Astrocyte (in vitro differentiated cells and primary cell): Measurements from ENCODE around the gene KRTAP16-1. TPM values are rescaled to one million over a fixed set of nuclear protein-coding genes. Genes with fewer than 3 reads are reported as not detected.

Experiments
- DNase-seq: peaks from one replicate; pipeline ENCODE4 v3.0.0-alpha.2; 2010; ENCODE audit warnings: low read depth
- FAIRE-seq: peaks from 2 replicates; lab custom pipeline; 2011; peaks lifted over from hg19 to GRCh38; lab: Jason Lieb, UNC
- H2AFZ ChIP-seq: 2 replicates; pipeline ENCODE4 v1.6.0; 2012; ENCODE audit warnings: low read depth, low read length, inconsistent platforms
- H3K27ac ChIP-seq: 2 replicates; pipeline ENCODE4 v1.5.1; 2011; ENCODE audit warnings: low read depth, low read length, inconsistent platforms
- H3K27me3 ChIP-seq: 2 replicates; pipeline ENCODE4 v1.6.0; 2011; ENCODE audit warnings: low read length, inconsistent platforms; ENCODE audit not compliant: insufficient read depth
- H3K36me3 ChIP-seq: 2 replicates; pipeline ENCODE4 v1.5.1; 2011; ENCODE audit warnings: low read length, inconsistent platforms; ENCODE audit not compliant: insufficient read depth
- H3K4me1 ChIP-seq: 2 replicates; pipeline ENCODE4 v1.5.1; 2011; ENCODE audit warnings: low read length, inconsistent platforms; ENCODE audit not compliant: insufficient read depth
- H3K4me2 ChIP-seq: 2 replicates; pipeline ENCODE4 v1.6.0; 2012; ENCODE audit warnings: low read length, inconsistent platforms
- H3K4me3 ChIP-seq: 2 replicates; pipeline ENCODE4 v1.5.1; 2011; ENCODE audit warnings: low read depth, mild to moderate bottlenecking, low read length, inconsistent platforms; ENCODE audit not compliant: insufficient read depth
- H3K79me2 ChIP-seq: 2 replicates; pipeline ENCODE4 v1.6.0; 2012; ENCODE audit warnings: mild to moderate bottlenecking, low read length, inconsistent platforms; ENCODE audit not compliant: insufficient read depth
- H3K9ac ChIP-seq: 2 replicates; pipeline ENCODE4 v1.6.0; 2012; ENCODE audit warnings: mild to moderate bottlenecking, low read length, inconsistent platforms
- H3K9me3 ChIP-seq: 2 replicates; pipeline ENCODE4 v1.5.1; 2012; ENCODE audit warnings: low read depth, mild to moderate bottlenecking, low read length, inconsistent platforms; ENCODE audit not compliant: insufficient read depth
- H4K20me1 ChIP-seq: 2 replicates; pipeline ENCODE4 v1.6.0; 2012; ENCODE audit warnings: low read length, inconsistent platforms; ENCODE audit not compliant: insufficient read depth
- H3K27ac Mint-ChIP-seq: one replicate; pipeline ENCODE4 v1.8.0; 2021; ENCODE audit warnings: mild to moderate bottlenecking, mixed read lengths; ENCODE audit not compliant: unreplicated experiment
- H3K27me3 Mint-ChIP-seq: one replicate; pipeline ENCODE4 v1.8.0; 2021; ENCODE audit warnings: low read depth, mixed read lengths; ENCODE audit not compliant: unreplicated experiment
- H3K36me3 Mint-ChIP-seq: one replicate; pipeline ENCODE4 v1.8.0; 2021; ENCODE audit warnings: low read depth, mixed read lengths; ENCODE audit not compliant: unreplicated experiment
- H3K4me1 Mint-ChIP-seq: one replicate; pipeline ENCODE4 v1.8.0; 2021; ENCODE audit warnings: low read depth, mixed read lengths; ENCODE audit not compliant: unreplicated experiment
- H3K4me3 Mint-ChIP-seq: one replicate; pipeline ENCODE4 v1.8.0; 2021; ENCODE audit warnings: mild to moderate bottlenecking, moderate library complexity, mixed read lengths; ENCODE audit not compliant: unreplicated experiment
- H3K9me3 Mint-ChIP-seq: one replicate; pipeline ENCODE4 v1.8.0; 2021; ENCODE audit warnings: mild to moderate bottlenecking, mixed read lengths; ENCODE audit not compliant: unreplicated experiment
- CTCF ChIP-seq: IDR thresholded peaks from 2 replicates; pipeline ENCODE4 v1.5.1; 2011; ENCODE audit warnings: low read depth, mild to moderate bottlenecking, inconsistent platforms, low read length, moderate library complexity; ENCODE audit not compliant: insufficient read depth
- EZH2 ChIP-seq: IDR thresholded peaks from 2 replicates; pipeline ENCODE4 v1.6.1; 2012; ENCODE audit warnings: mild to moderate bottlenecking, low read length, inconsistent platforms; ENCODE audit not compliant: insufficient read depth
- total RNA-seq: library from RNA; stranded (reverse); gene quantifications from 2 replicates; pipeline ENCODE4 v1.2.1, GENCODE V29; 2021

The KRTAP16-1 gene
- total RNA-seq, 1 donor from 2014 or later = not detected

- no peaks in the 10 kb centered on the region for H4K20me1 ChIP-seq
- H2AFZ ChIP-seq = no peak overlapping the region
- no peak overlapping the region for H3K27ac ChIP-seq
- no peaks in the 10 kb centered on the region for H3K79me2 ChIP-seq
- no peak overlapping the region for H3K4me3 ChIP-seq
- no peak overlapping the region for H3K9ac ChIP-seq
- TF ChIP-seq CTCF = no peak
- no peak for TF ChIP-seq EZH2
- H3K27me3 ChIP-seq = no peaks in the 10 kb centered on the region
- H3K9me3 ChIP-seq = no peaks in the 10 kb centered on the region
- no peaks in the 10 kb centered on the region for H3K36me3 Mint-ChIP-seq
- peaks cover 8% of the 10 kb centered on the region for H3K27me3 Mint-ChIP-seq
- no peak for DNase-seq
- H3K4me1 Mint-ChIP-seq = no peaks in the 10 kb centered on the region
- no peaks in the 10 kb centered on the region for H3K36me3 ChIP-seq
- H3K4me1 ChIP-seq = no peaks in the 10 kb centered on the region
- no peak overlapping the region for H3K27ac Mint-ChIP-seq
- no peak overlapping the region for H3K4me2 ChIP-seq
- no peaks in the 10 kb centered on the region for H3K9me3 Mint-ChIP-seq
- FAIRE-seq = no peak
- H3K4me3 Mint-ChIP-seq = no peak overlapping the region
Observed at GRCh38 chr17:41327411-41328120, 18.5 kb upstream of the KRTAP16-1 start.

- no peaks in the 10 kb centered on the region for H3K79me2 ChIP-seq
- Mint-ChIP-seq H3K4me3 (no peak overlapping the region), H3K9me3 (no peaks in the 10 kb centered on the region), H3K27me3 (peaks cover 4% of the 10 kb centered on the region), H3K27ac (no peak overlapping the region), H3K4me1 (no peaks in the 10 kb centered on the region), H3K36me3 (no peaks in the 10 kb centered on the region)
- DNase-seq (no peak), FAIRE-seq (no peak)
- H3K9ac ChIP-seq = no peak overlapping the region
- H4K20me1 ChIP-seq = no peaks in the 10 kb centered on the region
- TF ChIP-seq EZH2 (no peak), CTCF (no peak)
- no peak overlapping the region for H3K27ac ChIP-seq
- H3K36me3 ChIP-seq = no peaks in the 10 kb centered on the region
- no peaks in the 10 kb centered on the region for H3K27me3 ChIP-seq
- no peak overlapping the region for H2AFZ ChIP-seq
- no peaks in the 10 kb centered on the region for H3K4me1 ChIP-seq
- H3K9me3 ChIP-seq = no peaks in the 10 kb centered on the region
- no peak overlapping the region for H3K4me2 ChIP-seq
- H3K4me3 ChIP-seq = no peak overlapping the region
Observed at GRCh38 chr17:41326173-41327145, 17.4 kb upstream of the KRTAP16-1 start.
